Suprapubic skin (tissue), 3 donors: ENCODE data around the gene SCN1B.
"Not testable (repeated sequence)": the region's sequence is repeated elsewhere in the genome, so short reads cannot be mapped to it uniquely, and the experiment has no call there.

Source experiments
- CTCF ChIP-seq, 2 donors: fragments of 200-600 bp in 1 of 2; fragments of 450-650 bp in 1 of 2; sonication (generic) in 1 of 2; IDR thresholded peaks; one replicate each; pipeline ENCODE4 v1.5.1; 2016 to 2019; ENCODE audit warnings: antibody characterized with exemption in 2 of 2, mild to moderate bottlenecking in 1 of 2, moderate library complexity in 1 of 2
- POLR2A ChIP-seq, 2 donors: fragments of 450-650 bp; IDR thresholded peaks; one replicate each; pipeline ENCODE4 v1.6.1; 2017; ENCODE audit warnings: antibody characterized with exemption in 2 of 2, mild to moderate bottlenecking in 2 of 2, moderate library complexity in 2 of 2

- not testable (repeated sequence) for TF ChIP-seq POLR2A, CTCF (IDR thresholded peaks at IDR 0.05)
Measured at GRCh38 chr19:35006007-35006341, 24.3 kb upstream of the SCN1B start.
